Measurements from ENCODE around the gene TRPC4AP.

The TRPC4AP gene

DNA sequence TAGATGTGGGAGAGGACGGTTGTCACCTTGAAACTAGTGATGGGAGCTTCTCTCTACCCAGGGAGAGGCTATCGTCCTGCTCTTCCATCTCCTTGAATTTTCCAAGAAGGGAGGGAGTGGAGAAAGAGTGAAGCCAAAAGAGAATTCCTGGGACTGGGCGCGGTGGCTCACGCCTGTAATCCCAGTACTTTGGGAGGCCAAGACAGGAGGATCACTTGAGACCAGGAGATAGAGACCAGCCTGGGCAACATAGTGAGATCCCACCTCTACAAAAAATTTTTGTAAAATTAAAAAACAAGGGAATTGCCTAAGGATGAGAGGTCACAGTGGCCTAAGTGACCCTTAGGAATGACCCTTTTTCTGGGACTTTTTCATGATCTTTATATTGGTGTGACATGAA, 128.1 kb downstream of the TRPC4AP start:
- DNase-seq: no peak
- Histone ChIP-seq H3K4me1 (no peaks in the 10 kb centered on the region; the same call in 1 of the 2 replicates), H3K4me3 (ENCODE audit: low read depth, low read length) (no peak overlapping the region), H3K36me3 (no peaks in the 10 kb centered on the region), H3K9me3 (no peaks in the 10 kb centered on the region), H3K27me3 (no peaks in the 10 kb centered on the region)
- TF ChIP-seq, protein P1, sequence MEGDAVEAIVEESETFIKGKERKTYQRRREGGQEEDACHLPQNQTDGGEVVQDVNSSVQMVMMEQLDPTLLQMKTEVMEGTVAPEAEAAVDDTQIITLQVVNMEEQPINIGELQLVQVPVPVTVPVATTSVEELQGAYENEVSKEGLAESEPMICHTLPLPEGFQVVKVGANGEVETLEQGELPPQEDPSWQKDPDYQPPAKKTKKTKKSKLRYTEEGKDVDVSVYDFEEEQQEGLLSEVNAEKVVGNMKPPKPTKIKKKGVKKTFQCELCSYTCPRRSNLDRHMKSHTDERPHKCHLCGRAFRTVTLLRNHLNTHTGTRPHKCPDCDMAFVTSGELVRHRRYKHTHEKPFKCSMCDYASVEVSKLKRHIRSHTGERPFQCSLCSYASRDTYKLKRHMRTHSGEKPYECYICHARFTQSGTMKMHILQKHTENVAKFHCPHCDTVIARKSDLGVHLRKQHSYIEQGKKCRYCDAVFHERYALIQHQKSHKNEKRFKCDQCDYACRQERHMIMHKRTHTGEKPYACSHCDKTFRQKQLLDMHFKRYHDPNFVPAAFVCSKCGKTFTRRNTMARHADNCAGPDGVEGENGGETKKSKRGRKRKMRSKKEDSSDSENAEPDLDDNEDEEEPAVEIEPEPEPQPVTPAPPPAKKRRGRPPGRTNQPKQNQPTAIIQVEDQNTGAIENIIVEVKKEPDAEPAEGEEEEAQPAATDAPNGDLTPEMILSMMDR (IDR thresholded peaks at IDR 0.05; ENCODE audit: low read depth, low read length): no peak

DNA sequence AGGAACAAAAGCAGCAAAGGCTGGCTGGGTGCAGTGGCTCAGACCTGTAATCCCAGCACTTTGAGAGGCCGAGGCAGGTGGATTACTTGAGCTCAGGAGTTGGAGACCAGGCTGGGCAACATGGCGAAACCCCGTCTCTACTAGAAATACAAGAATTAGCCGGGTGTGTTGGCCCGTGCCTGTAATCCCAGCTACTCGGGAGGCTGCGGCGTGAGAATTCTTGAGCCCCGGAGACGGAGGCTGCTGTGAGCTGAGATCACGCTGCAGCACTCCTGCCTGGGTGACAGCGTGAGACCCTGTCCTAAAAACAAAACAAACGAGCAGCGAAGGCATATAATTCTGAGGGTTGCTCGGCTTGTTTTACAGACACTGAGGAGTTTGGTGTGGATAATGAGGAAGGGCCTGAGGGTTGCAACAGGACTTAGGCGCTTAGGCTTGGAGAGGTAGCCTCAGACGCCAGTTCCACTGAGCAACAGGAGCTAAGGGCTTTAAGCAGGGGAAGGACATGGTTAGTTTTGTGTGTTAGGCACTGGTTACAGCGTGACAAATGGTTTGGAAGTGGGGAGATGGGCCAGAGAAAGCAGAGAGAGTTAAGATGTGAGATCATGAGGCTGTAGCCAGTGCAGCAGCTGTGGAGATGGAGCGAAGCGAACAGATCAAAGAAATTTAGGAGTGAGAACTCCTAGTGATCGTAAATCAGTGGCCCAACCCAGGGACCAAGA, 135.7 kb downstream of the TRPC4AP start:
- TF ChIP-seq, protein P1 (IDR thresholded peaks at IDR 0.05; ENCODE audit: low read depth, low read length): no peak
- Histone ChIP-seq H3K9me3 (no peaks in the 10 kb centered on the region), H3K36me3 (no peaks in the 10 kb centered on the region), H3K4me1 (peaks cover 4% of the 10 kb centered on the region), H3K27me3 (no peaks in the 10 kb centered on the region), H3K4me3 (ENCODE audit: low read depth, low read length) (no peak overlapping the region)
- no peak for DNase-seq

DNA sequence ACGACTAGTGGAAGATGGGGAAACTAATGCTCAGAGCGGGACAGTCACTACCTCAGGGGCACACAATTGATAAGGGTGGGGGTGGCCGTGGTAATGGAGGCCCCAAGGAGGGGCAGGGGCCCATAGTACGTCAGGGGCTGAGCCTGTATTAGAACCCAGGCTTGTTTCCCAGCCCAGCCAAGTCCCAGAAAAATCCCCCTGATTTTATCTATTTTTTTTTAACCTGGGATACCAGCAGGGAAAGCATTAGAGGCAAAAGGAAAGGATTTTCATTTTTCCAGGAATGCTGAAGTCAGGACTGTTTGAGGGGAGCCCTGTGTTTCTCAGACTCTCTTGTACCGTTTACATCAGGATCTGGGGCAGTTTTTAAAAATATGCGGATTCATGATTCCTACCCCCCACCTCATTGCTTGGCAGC, 136.6 kb downstream of the TRPC4AP start:
- Histone ChIP-seq H3K27me3 (no peaks in the 10 kb centered on the region), H3K4me3 (ENCODE audit: low read depth, low read length) (peak overlapping the region; percentile 67), H3K36me3 (no peaks in the 10 kb centered on the region), H3K9me3 (no peaks in the 10 kb centered on the region), H3K4me1 (peaks cover 4% of the 10 kb centered on the region)
- TF ChIP-seq, protein P1 (IDR thresholded peaks at IDR 0.05; ENCODE audit: low read depth, low read length): no peak
- DNase-seq: no peak

DNA sequence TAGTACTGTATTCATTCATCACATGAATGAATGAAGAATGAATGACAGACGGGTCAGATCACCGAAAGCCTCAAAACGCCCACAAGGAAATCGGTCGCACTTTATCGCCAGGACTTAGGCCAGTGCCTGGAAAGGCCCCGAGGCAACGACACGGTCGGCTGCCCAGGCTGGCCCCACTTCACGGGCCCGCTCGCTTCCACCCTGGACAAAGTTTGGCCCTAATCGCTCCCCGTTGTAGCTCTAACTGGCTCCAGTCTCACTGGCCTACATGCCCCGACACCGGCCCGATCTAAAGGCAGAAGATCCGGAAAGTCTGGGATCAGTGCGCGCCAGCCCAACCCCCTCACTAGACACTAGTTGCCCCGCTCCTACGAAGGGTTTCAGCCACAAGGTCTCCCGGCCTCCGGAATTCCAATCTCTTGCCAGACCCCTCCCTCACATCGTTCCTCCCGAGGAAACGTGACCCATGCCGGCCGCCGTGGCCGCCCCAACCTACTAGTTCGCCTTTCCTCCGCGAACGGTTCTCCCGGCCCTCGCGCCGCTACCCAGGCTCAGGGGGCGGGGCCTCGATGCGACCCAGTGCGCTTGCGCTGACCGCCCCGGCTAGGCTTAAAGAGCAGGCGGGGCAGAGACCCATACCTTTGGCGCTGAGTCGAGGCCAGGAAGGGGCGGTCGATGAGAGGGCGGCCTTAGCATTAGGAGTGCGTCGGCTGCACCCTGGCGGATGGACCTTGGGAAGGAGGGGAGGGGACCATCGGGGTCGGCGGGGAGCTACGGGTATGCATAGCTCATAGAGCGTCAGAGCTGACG, 137.2 kb downstream of the TRPC4AP start, which contains the start of the genes GSS and MYH7B:
Gene GSS (minus strand): TSS at position 576 of the 810 bp plus-strand sequence. CDS start 3,954 bp downstream, outside the sequence.
Gene MYH7B (plus strand): TSS at position 638 of the 810 bp plus-strand sequence. CDS start 22,138 bp downstream, outside the sequence.
- peak; percentile 98 for DNase-seq
- Histone ChIP-seq H3K4me1 (peaks cover 4% of the 10 kb centered on the region), H3K9me3 (no peaks in the 10 kb centered on the region), H3K27me3 (no peaks in the 10 kb centered on the region), H3K4me3 (ENCODE audit: low read depth, low read length) (peak within 1 kb of the TSS; percentile 67), H3K36me3 (no peaks in the 10 kb centered on the region)
- TF ChIP-seq, protein P1 (IDR thresholded peaks at IDR 0.05; ENCODE audit: low read depth, low read length): peak; percentile 56

DNA sequence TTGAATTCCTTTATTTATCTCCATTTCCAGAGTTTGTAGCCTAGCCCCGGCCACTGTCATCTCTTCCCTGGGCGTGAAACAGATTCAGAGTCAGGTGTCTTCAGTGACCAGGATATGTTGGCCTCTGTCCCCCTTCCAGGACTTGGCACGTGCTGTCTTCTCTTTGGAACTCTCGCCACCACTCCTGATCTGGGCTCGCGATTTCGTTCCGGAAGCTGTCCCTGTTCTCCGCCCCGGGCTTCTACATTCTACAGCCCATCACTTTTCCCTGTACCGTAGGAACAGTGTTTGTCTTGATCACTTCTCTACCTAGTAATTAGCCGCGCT, 137.7 kb downstream of the TRPC4AP start:
- peak; percentile 59 for DNase-seq

More for the DNA sequence above, 137.7 kb downstream of the TRPC4AP start:
- TF ChIP-seq, protein P1 (IDR thresholded peaks at IDR 0.05; ENCODE audit: low read depth, low read length): no peak
- Histone ChIP-seq H3K9me3 (no peaks in the 10 kb centered on the region), H3K27me3 (no peaks in the 10 kb centered on the region), H3K4me3 (ENCODE audit: low read depth, low read length) (peak overlapping the region; percentile 67), H3K36me3 (no peaks in the 10 kb centered on the region; the same call in 1 of the 2 replicates), H3K4me1 (peaks cover 4% of the 10 kb centered on the region)

All from BE2C (cell line).